Gastroesophageal sphincter (tissue), 2 donors: Measurements from ENCODE around the gene ELAVL3.

Source experiments
- EP300 ChIP-seq: sonication (generic); formaldehyde crosslinking; IDR thresholded peaks from one replicate; pipeline ENCODE4 v1.6.1; 2017; ENCODE audit warnings: antibody characterized with exemption, mild to moderate bottlenecking
- POLR2AphosphoS5 ChIP-seq: sonication (generic); formaldehyde crosslinking; IDR thresholded peaks from one replicate; pipeline ENCODE4 v1.6.1; 2017; ENCODE audit warnings: antibody characterized with exemption

GRCh38 chr19:11416346-11417052 lies 64.3 kb downstream of the ELAVL3 start:
- TF ChIP-seq POLR2AphosphoS5 (no peak), EP300 (no peak)
